ENCODE data around the gene FEM1B. TPM values are rescaled to one million over a fixed set of nuclear protein-coding genes. Genes with fewer than 3 reads are reported as not detected.

Gene FEM1B
- total RNA-seq, 1 experiment from 2014 or later = 47.3 TPM

DNA sequence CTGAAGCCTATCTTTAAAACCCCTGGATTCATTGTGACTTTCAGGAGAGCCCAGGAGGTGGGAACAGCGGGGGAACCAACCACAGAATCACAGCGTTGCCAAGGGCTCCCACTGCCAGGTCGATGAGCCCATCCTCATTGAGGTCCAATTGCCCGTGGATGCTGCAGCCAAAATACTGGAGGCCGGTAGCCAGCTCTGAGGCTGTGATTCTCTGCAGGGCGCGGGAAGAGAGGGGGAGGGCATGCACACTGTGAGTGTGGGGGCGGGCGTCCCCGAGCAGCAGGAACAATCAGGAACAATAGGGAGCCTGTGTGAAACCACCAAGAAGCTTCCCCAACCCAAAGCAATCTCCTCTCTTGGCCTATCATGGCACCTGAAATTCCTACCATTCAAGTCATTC, 53.4 kb downstream of the FEM1B start:
- no peak for TF ChIP-seq EZH2 (IDR thresholded peaks at IDR 0.05; ENCODE audit: borderline replicate concordance, low read depth, low read length, poor library complexity, severe bottlenecking)
- TF ChIP-seq, protein P1, sequence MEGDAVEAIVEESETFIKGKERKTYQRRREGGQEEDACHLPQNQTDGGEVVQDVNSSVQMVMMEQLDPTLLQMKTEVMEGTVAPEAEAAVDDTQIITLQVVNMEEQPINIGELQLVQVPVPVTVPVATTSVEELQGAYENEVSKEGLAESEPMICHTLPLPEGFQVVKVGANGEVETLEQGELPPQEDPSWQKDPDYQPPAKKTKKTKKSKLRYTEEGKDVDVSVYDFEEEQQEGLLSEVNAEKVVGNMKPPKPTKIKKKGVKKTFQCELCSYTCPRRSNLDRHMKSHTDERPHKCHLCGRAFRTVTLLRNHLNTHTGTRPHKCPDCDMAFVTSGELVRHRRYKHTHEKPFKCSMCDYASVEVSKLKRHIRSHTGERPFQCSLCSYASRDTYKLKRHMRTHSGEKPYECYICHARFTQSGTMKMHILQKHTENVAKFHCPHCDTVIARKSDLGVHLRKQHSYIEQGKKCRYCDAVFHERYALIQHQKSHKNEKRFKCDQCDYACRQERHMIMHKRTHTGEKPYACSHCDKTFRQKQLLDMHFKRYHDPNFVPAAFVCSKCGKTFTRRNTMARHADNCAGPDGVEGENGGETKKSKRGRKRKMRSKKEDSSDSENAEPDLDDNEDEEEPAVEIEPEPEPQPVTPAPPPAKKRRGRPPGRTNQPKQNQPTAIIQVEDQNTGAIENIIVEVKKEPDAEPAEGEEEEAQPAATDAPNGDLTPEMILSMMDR (conservative IDR thresholded peaks at IDR 0.05; ENCODE audit: low read depth, low read length) = no peak
- H3K27me3 ChIP-seq (replicated peaks; ENCODE audit: insufficient read depth, low read depth, low read length, poor library complexity) = no peaks in the 10 kb centered on the region
- DNase-seq (ENCODE audit: low spot score) = peak; percentile 33
- intact Hi-C loops (cut with micrococcal nuclease; ENCODE audit: unreplicated experiment) = no loop called here
- peaks cover 3% of the 10 kb centered on the region for H3K4me1 ChIP-seq (ENCODE audit: insufficient read depth, low read length, poor library complexity, severe bottlenecking)
- no peaks in the 10 kb centered on the region for H3K36me3 ChIP-seq (ENCODE audit: insufficient read depth, low read length, poor library complexity, severe bottlenecking)
- H3K4me3 ChIP-seq (ENCODE audit: low read depth, low read length, poor library complexity, severe bottlenecking) = no peak overlapping the region
- CTCF ChIA-PET = no interaction called here
- no TSS peak for BruUV-seq (replicated peaks)
- POLR2A ChIA-PET (ENCODE audit: low non-redundant PET) = no interaction called here
- H3K9me3 ChIP-seq (ENCODE audit: low read depth, low read length, poor library complexity, severe bottlenecking) = no peaks in the 10 kb centered on the region
- no peak overlapping the region for H3K27ac ChIP-seq (ENCODE audit: low read depth, low read length, poor library complexity, severe bottlenecking)

GRCh38 chr15:68332266-68332665, 54.7 kb downstream of the FEM1B start:
- H3K27ac ChIP-seq (ENCODE audit: low read depth, low read length, poor library complexity, severe bottlenecking) = no peak overlapping the region
- H3K27me3 ChIP-seq (replicated peaks; ENCODE audit: insufficient read depth, low read depth, low read length, poor library complexity) = no peaks in the 10 kb centered on the region
- H3K4me3 ChIP-seq (ENCODE audit: low read depth, low read length, poor library complexity, severe bottlenecking) = no peak overlapping the region
- H3K9me3 ChIP-seq (ENCODE audit: low read depth, low read length, poor library complexity, severe bottlenecking) = no peaks in the 10 kb centered on the region
- no peak for DNase-seq (ENCODE audit: low spot score)
- ChIA-PET CTCF (no interaction called here), POLR2A (ENCODE audit: low non-redundant PET) (no interaction called here)
- intact Hi-C loops (cut with micrococcal nuclease; ENCODE audit: unreplicated experiment) = no loop called here
- peaks cover under 1% of the 10 kb centered on the region for H3K4me1 ChIP-seq (ENCODE audit: insufficient read depth, low read length, poor library complexity, severe bottlenecking)
- no TSS peak for BruUV-seq (replicated peaks)
- TF ChIP-seq, protein P1 (conservative IDR thresholded peaks at IDR 0.05; ENCODE audit: low read depth, low read length) = no peak
- no peak for TF ChIP-seq EZH2 (IDR thresholded peaks at IDR 0.05; ENCODE audit: borderline replicate concordance, low read depth, low read length, poor library complexity, severe bottlenecking)
- H3K36me3 ChIP-seq (ENCODE audit: insufficient read depth, low read length, poor library complexity, severe bottlenecking) = no peaks in the 10 kb centered on the region

DNA sequence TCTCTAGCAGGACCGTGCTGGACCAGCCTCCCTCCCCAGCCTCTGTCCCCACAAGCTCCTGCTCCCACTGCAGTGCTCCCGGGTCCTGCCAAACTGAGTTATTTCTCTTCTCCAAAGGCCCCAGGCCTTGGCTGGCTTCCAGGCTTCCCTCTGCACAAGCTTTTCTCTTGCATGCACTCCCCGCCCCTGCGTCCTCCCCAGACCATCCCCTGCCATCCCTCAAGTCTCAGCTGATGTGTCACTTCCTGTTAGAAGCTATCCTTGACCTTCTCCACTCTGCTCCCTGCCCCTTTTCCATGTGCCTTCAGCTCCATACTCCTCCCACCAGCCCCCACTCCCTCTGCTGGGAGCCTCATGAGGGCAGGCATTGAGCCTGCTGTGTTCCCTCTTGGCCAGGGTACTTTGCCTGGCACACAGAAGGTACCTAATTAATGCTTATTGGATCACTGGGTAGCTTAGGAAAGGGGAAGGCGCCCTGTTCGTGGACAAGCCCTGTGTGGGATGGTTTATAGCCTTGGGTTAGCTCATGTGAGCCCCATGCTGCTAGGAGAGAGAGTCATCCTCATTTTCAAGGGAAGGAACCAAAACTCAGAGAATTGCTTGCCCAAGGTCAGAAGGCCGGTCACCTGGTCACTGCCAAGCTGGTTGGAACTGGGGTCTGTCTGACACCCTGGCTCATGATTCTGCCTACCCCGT, 56.4 kb downstream of the FEM1B start:
- Histone ChIP-seq H3K4me1 (ENCODE audit: insufficient read depth, low read length, poor library complexity, severe bottlenecking) (no peaks in the 10 kb centered on the region), H3K36me3 (ENCODE audit: insufficient read depth, low read length, poor library complexity, severe bottlenecking) (no peaks in the 10 kb centered on the region), H3K9me3 (ENCODE audit: low read depth, low read length, poor library complexity, severe bottlenecking) (no peaks in the 10 kb centered on the region), H3K27ac (ENCODE audit: low read depth, low read length, poor library complexity, severe bottlenecking) (no peak overlapping the region), H3K27me3 (replicated peaks; ENCODE audit: insufficient read depth, low read depth, low read length, poor library complexity) (no peaks in the 10 kb centered on the region), H3K4me3 (ENCODE audit: low read depth, low read length, poor library complexity, severe bottlenecking) (no peak overlapping the region)
- TF ChIP-seq, protein P1 (conservative IDR thresholded peaks at IDR 0.05; ENCODE audit: low read depth, low read length) = no peak
- no peak for TF ChIP-seq EZH2 (IDR thresholded peaks at IDR 0.05; ENCODE audit: borderline replicate concordance, low read depth, low read length, poor library complexity, severe bottlenecking)
- intact Hi-C loops (cut with micrococcal nuclease; ENCODE audit: unreplicated experiment) = no loop called here
- POLR2A ChIA-PET (ENCODE audit: low non-redundant PET) = no interaction called here
- no TSS peak for BruUV-seq (replicated peaks)
- CTCF ChIA-PET = no interaction called here
- DNase-seq (ENCODE audit: low spot score) = peak; percentile 37

All from A673 (cell line).